Activated naive CD4-positive, alpha-beta T cell (primary cell): Measurements from ENCODE around the gene FARP1.

ENCODE experiments used
- DNase-seq, 4 experiments: peaks; one replicate each; lab custom pipeline; 2025; lab: John Stamatoyannopoulos, UW

The FARP1 gene

DNA sequence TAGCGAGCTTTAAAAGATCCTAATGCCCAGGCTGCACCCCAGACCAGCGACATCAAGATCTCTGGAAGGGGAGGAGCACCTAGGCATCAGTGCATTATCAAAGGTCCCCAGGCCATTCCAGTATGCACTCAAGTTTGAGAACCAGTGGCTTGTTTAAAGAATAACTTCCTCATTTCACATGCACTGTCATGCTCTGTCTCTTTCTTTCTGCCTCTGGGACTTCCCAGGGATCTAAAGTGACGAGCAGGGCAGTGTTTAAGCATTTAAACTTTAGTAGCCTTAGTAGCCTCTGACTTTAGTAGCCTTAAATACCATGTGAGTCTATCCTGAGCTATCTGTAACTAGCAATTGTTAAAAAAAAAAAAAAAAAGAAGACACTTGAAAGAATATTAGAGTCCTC is 8.9 kb upstream of the FARP1 start:
- DNase-seq, result no peak

DNA sequence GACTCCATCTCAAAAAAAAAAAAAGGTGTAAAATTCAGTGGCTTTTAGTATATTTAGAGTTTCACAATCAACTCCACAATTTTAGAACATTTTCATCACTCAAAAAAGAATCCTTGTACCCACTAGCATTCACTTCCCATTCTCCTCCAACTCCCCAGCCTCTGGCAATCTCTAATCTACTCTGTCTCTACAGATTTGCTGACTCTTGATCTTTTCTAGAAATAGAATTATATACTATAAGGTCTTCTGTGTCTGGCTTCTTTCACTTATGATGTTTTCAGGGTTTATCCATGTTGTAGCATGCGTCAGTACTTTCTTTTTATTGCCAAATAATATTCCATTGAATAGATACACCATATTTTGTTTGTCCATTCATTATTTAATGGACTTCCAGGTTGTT is 8.0 kb upstream of the FARP1 start:
- no peak for DNase-seq

DNA sequence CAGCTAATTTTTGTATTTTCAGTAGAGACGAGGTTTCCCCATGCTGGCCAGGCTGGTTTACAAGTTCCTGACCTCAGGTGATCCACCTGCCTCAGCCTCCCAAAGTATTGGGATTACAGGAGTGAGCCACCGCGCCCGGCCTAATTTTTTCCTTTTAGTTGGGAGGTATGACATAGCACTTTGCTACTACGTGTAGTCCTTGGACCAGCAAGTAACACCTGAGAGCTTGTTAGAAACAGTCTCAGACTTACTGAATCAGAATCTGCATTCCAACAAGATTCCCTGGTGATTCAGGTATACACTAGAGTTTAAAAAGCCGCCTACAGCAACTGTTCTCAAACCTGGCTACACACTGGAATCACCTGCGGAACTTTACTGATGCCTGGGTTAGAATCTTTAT is 1.8 kb upstream of the FARP1 start:
- DNase-seq, result no peak

DNA sequence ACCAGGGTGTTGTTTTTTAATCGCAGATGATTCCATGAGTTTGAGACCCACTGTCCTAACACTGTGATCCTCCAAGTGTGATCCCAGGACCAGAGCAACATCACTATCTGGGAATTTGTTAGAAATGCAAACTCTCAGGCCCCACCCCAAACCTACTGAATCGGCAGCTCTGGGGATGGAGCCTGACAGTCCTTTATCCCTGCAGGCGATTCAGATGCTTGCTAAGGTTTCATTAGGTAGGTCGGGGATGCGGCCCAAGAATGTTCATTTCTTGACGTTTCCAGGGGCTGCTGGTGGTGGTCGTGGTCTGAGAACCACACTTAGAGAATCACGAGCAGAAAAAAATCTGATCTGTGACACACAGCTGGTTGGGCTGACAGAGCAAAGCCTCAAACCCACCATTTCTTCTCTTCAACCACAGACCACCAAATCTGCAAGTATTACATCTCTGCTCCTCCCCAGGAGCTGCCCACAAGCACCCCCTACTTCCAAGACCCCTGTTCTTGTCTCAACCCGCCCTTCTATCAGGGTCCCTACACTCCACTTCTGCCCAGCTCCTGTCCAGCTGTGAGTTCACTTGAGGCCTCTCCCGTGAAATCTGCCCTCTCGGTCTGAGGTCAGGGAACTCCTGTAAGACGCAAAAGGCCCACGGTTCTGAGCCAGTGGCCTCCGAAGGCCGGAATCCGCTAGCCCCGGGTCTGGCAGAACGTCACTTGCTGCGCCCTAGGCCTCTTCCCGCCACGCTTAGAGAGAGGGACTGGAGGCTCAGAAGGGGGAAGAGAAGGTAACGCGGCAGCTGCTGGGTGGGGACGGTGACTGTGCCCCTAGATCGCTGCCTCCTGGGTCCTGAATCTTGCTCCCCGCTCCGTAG is 1.1 kb upstream of the FARP1 start:
- DNase-seq, result no peak

DNA sequence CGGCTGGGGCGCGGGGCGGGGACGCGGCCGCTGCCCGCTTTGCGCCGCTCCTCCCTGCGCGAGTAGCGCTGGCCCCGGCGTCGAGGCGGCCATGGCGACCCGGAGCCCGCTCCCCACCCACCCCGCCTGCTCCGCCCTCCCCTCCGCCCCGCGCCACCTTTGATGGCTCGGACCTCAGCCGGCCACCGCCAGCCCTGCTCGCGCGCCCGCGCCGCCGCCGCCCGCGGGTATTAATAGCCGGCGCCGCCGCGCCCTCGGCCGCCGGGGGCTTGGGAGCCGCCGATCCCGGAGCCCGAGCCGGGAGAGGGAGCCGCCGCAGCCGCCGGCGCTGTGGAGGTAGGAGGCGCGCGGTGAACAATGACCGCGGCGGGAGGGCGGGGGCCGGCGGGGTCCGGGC is 261 bp downstream of the FARP1 start:
- DNase-seq, result no peak

DNA sequence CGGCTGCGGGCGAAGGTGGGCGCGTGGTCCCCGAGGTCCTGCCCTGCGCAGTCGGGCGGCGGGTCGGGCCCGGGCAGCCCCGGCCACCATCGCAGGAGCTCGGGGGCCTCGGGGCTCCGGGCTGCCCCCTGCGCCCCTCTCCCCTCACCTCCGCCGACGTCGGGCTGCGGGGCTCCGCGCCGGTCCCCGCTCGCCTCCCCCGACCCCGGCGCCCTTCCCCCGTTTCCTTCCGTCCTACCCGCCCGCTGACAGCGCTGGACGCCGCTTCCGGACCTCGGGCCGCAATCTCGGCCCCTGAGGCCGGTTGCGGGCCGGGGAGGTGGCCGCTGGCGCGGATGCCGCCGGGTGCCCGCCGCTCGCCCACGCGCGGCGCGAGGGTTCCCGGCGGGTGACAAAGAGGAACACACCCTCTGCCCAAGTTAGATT is 720 bp downstream of the FARP1 start:
- DNase-seq, result no peak

DNA sequence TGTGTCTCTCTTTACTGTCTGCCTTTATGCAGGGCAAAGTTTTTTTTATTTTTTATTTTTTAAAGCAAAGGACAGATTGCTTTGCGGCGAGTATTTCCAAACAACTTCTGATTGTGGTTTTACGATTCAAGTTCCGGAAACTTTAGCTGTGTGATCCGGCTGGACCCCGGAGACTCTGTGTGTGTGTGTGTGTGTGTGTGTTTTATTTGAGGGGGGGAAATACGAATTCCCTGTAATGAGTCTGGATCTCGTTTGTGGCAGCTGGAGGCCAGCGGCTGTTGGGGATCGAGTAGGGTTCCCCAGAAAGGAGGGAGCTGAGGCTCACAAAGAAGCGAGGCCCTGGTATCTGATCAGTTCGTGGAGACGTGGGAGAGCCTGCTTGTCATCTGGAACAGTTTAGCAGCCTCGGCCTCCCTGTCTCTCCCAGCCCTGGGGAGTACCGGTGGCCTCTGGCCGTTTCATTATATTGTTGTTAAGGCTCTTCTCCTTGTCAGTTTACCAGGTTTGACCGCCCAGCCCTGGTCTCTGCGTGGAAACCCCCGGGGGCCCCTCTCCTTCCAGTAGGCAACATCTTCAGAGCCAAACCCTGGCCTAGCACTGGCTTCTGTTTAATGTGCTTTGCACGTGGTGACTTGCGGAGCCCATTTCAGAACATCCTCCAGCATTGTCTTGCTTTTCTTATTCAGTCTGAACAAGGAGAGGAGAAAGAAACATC is 1.3 kb downstream of the FARP1 start:
- no peak for DNase-seq

DNA sequence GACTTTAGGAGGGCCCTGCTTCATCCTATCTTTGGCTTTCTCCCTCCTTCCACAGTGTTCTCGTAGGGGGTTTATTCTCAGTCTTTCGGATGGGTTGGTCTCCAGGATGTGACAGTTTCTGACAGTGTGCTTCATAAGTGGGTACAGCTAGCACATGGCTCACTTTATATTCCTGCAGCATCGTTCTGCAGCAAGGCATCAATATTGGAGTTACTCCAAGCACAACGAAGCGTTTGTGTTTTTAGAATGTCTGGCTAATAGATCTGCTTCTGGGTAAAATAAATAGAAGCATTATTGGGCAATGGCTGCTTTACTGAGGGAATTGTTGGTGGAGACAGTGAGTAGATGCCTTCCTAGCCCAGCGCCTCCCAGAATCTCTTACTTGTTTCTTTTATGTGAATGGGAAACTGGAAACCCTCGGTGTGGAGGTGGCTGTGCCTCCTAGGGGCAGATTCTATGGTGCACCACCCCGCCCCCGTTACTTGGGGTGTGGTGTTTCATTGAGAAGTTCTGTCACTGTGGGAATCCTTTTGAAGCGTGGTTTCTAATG is 2.0 kb downstream of the FARP1 start:
- DNase-seq, result no peak

DNA sequence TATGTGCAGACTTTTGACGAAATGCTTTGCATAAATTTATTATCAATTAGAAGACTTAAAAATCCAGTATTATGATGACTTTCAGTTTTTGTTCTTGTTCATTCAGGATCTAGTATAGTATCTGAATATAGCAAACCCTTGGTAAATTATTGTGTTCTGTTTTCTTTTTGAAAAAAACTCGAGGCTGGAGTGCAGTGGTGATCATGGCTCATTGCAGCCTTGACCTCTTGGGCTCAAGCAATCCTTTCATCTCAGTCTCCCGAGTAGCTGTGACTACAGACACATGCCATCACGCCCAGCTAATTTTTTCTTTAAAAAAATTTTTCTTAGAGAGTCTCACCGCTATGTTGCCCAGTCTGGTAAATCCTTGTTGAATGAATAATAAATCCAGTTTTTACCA is 4.6 kb downstream of the FARP1 start:
- no peak for DNase-seq

DNA sequence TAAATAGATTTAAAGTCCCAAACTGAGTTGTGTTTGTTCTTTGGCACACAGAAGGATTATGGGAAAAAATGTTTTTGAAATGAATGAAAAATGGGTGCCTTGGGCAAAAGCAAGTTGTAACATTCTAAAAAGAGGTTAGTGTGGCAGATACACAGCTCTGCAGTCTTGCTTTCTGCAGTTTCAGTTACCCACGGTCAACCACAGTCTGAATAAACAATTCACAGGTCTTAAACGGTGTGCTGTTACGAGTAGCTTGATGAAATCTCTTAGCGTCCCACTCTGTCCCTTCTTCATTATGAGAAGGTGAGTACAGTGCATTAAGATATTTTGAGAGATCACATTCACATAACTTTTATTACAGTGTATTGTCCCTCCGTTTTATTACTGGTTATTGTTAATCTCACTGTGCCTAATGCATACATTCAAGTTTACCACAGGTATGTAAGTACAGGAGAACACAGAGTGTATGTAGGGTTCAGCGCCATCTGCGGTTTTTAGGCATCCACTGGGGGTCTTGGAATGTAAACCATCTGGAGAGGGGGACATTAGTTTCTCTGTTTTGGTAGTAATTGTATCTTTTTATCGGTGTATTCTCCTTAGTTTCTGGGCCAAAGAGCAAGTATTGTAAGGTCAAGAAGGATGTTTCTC is 8.1 kb downstream of the FARP1 start:
- DNase-seq, result no peak

DNA sequence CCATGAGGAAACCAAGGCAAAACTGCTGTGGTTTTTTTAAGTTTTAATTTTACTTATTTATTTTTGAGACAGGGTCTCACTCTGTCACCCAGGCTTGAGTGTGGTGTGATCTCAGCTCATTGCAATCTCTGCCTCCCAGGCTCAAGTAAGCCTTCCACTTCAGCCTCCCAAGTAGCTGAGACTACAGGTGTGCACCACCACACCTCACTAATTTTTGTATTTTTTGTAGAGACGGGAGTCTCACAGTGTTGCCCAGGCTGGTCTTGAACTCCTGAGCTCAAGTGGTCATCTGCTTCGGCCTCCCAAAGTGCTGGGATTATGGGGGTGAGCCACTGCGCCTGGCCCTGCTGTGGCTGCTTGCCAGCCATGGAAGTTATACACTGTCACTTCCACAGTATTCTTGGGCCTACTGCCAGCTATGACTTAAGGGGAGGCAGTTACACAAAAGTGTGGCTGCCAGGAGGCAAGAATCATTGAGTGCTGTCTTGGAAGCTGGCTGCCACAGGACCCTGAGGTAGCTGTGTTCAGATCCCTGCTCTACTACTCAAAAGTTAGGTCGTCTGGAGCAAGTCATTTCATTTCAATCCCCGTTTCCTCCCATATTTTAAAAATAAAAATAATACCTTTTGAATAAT is 12.7 kb downstream of the FARP1 start:
- no peak for DNase-seq

DNA sequence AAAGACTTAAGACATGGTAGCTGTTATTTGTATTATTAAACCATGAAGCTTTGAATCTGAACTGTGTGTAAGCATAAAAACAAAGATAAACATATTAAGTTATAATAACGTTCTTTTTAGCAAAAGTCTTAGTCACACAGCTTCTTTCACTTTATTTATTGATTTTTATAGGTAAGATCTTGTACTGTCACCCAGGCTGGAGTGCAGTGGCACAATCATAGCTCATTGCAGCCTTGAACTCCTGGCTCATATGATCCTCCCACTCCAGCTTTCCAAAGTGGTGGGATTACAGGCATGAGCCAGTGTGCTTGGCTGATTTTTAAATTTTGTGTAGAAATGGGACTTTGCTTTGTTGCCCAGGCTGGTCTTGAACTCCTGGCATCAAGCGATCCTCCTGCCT is 13.4 kb downstream of the FARP1 start:
- no peak for DNase-seq

DNA sequence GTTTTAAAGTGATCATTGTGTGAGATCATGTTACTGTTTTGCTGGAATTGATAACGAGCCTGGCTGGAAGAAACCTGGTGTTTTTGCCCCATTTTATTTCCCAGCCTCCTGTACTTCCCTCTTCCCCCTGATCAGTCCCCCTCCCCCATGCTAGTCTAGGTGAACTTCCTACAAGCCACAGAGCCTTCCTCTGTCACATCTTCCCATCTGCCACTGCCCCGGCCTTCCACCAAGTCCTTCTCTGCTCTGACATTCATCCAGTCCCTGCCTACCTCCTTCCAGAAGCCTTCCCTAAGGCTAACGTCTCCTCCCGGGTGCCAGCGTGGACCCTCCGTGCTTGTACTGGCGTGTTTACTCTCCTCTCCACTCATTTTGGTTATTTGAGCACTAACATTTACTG is 14.3 kb downstream of the FARP1 start:
- DNase-seq, result no peak

DNA sequence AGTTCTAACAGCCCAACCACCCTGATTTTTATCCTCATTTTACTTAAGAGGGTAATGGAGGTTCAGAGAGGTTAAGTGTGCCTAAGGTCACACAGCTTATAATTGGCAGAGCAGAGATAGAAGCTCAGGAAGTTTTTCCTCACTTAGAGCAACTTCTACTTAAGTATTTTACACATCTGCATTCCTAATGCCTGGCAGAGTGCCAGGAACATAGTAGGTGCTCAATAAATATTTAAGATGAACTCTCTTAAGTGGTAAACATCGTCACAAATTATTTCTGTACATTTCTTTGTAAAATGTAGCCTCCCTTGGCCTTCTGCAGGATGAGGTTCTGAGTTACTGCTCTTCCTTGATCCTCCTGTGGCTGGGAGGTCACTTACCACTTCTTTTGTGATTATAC is 14.7 kb downstream of the FARP1 start:
- DNase-seq, result no peak

DNA sequence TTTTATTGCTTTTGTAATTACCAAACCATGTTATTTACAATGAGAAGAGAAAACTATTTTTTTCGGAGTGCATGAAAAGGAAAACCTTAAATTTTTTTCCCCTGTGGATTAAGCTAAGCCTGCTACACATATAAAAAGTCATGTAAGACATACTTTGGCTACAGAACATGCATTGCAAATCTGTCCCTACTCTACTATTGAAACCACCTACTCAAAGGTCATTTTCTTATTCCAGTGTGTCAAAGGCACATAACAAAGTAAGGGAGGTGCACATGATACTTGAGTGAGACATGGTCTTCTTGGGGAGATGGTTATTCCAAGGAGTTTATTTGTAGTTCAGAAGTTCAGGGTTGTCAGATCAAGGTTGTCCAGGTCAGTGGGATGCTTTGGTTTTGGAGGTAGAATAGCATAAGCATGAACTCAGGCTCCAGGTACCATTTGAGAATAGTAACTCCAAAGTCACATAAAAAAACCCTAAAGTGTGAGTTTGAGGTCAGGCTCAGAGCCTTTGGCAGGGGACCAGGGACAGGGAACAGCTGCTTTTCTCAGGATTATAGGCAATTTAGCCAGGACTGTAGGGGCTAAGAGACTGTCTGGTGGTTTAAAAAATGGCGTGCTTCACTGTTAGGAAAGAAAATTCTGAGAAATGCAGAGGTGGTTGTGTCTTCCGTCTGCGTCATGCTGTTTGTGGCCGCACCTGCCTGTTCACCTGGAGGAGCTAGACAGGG is 15.4 kb downstream of the FARP1 start:
- no peak for DNase-seq

DNA sequence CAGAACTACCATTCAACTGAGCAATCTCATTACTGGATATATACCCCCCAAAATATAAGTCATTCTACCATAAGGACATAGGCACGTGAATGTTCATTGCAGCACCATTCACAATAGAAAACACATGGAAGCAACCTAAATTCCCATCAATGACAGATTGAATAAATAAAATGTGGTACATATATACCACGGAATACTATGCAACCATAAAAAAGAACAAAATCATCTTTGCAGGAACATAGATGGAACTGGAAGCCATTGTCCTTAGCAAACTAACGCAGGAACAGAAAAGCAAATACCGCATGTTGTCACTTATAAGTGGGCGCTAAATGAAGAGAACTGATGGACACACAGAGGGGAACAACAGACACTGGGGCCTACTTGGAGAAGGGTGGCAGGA is 20.0 kb downstream of the FARP1 start:
- no peak for DNase-seq

DNA sequence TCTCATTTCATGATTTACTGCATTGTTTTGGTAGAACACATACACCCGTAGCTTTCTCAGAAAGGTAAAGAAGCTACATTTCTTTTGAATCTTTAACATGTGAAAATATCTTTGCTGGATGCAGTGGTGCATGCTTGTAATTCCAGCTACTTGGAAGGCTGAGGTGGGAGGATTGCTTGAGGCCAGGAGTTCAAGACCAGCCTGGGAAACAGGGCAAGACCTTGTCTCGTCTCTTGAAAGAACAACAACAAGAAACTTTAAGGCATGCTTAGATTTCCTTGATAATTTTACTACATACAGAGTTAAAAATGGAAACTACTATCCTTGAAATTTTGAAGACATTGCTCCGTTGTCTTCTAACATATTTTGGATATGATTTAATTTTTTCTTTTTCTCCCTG is 26.4 kb downstream of the FARP1 start:
- no peak for DNase-seq

DNA sequence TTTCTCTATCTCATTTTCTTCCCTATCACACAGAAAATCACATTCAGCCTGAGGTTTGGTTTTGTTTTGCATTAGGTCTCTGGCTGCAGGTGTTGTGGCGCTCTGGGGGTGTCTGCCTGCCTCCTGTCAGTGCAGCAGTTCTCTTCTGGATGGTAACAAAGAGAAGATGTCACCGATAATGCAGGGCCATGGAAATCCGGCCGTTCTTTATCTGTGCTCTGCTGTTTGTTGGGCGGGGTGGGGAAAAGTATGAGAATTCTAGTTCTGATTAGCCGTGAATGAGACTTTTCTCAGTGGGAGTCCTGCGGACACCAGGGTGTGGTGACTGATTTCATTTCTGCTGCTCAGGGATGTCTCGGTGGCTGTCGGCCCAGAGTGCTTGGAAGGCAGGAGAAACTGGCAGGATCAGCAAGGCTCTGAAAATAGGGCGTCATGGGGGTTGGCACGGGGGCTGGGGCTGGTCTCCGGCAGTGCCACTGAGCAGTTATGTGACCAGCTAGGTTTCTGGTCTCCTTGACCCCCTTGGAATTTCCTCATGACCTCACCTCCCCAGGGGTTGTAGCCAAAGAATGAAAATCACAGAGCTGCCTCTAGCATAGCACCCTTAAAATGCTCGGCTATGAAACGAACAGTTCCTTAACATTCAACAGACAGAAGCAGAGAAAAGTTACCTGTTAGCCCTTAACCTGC is 29.2 kb downstream of the FARP1 start:
- no peak for DNase-seq

DNA sequence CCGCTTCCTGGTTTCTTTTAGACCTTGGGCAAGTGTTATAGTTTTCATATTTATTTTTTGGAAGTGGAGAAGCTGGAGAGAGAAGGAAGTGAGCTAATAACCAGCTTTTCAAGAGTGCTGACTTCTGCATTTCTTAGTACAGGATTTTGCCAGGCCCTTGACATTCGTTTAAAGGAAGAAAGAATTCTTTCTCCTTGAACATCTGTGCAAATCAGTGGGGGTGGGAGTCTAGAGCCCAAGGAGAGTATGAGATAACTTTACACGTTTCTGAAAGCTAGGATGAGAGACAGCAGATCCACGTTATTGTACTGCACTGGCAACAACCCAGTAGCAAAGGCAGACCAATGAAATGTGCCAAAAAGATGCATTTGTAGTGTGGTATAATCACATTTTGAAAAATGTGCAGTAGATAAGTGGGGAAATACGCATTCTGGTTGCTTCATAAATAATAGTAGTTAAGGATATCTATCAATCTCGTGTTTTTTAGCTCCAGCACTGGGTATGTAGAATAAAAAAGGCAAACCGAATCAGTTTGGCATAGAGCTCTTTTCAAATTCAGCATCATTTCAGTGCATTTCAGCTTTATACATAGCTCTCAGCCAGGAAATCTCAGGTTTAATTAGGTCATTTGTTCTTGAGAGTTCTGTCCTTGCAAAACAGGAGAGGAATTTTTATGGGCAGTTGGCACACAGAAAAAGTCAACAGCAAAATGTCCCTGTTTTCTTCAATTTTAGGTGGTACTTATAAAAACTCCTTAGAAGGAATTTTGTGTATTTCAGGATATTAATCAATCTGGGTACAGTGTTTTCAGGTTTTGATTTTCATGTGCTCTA is 29.9 kb downstream of the FARP1 start:
- DNase-seq, result no peak
